ENCODE measurements around the gene KLHDC7A.

- TF ChIP-seq FOXM1 (IDR thresholded peaks at IDR 0.05; ENCODE audit: borderline replicate concordance) (no peak), FOXK2 (IDR thresholded peaks at IDR 0.05) (no peak), SP1 (IDR thresholded peaks at IDR 0.05) (no peak), BHLHE40 (IDR thresholded peaks at IDR 0.05; ENCODE audit: borderline replicate concordance) (no peak), ARNT (IDR thresholded peaks at IDR 0.05) (no peak), ELF4 (IDR thresholded peaks at IDR 0.05) (no peak), L3MBTL2 (conservative IDR thresholded peaks at IDR 0.05) (no peak), HDGF (IDR thresholded peaks at IDR 0.05; ENCODE audit: borderline replicate concordance) (no peak), LEF1 (IDR thresholded peaks at IDR 0.05; ENCODE audit: borderline replicate concordance) (no peak), SUZ12 (IDR thresholded peaks at IDR 0.05) (no peak), FOXA1 (IDR thresholded peaks at IDR 0.05) (no peak)
- TF ChIP-seq, protein P1, sequence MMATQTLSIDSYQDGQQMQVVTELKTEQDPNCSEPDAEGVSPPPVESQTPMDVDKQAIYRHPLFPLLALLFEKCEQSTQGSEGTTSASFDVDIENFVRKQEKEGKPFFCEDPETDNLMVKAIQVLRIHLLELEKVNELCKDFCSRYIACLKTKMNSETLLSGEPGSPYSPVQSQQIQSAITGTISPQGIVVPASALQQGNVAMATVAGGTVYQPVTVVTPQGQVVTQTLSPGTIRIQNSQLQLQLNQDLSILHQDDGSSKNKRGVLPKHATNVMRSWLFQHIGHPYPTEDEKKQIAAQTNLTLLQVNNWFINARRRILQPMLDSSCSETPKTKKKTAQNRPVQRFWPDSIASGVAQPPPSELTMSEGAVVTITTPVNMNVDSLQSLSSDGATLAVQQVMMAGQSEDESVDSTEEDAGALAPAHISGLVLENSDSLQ (IDR thresholded peaks at IDR 0.05) = no peak
Observed at GRCh38 chr1:18513995-18514394, 33.3 kb downstream of the KLHDC7A start.
